ENCODE results near the gene CACNA1A.

Gene CACNA1A

GRCh38 chr19:13366529-13367143 lies 139.6 kb downstream of the CACNA1A start:
- no peaks in the 10 kb centered on the region for H3K27me3 ChIP-seq (ENCODE audit: low read length)
- no peaks in the 10 kb centered on the region for H3K9me3 ChIP-seq (ENCODE audit: insufficient read depth, low read length)
- H3K4me3 ChIP-seq (ENCODE audit: insufficient read depth, low read length, poor library complexity, severe bottlenecking): no peak overlapping the region
- no peaks in the 10 kb centered on the region for H3K9me2 ChIP-seq (replicated peaks; ENCODE audit: insufficient read depth, low read length)
- TF ChIP-seq, protein P1, sequence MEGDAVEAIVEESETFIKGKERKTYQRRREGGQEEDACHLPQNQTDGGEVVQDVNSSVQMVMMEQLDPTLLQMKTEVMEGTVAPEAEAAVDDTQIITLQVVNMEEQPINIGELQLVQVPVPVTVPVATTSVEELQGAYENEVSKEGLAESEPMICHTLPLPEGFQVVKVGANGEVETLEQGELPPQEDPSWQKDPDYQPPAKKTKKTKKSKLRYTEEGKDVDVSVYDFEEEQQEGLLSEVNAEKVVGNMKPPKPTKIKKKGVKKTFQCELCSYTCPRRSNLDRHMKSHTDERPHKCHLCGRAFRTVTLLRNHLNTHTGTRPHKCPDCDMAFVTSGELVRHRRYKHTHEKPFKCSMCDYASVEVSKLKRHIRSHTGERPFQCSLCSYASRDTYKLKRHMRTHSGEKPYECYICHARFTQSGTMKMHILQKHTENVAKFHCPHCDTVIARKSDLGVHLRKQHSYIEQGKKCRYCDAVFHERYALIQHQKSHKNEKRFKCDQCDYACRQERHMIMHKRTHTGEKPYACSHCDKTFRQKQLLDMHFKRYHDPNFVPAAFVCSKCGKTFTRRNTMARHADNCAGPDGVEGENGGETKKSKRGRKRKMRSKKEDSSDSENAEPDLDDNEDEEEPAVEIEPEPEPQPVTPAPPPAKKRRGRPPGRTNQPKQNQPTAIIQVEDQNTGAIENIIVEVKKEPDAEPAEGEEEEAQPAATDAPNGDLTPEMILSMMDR (IDR thresholded peaks at IDR 0.05; ENCODE audit: insufficient read depth, low read length, poor library complexity, severe bottlenecking): peak; percentile 32
- TF ChIP-seq EZH2phosphoT487 (conservative IDR thresholded peaks at IDR 0.05; ENCODE audit: low read length): no peak
- no peak overlapping the region for H3K9ac ChIP-seq (ENCODE audit: low read length)
- no peaks in the 10 kb centered on the region for H3K79me2 ChIP-seq (ENCODE audit: insufficient read depth, low read length)
- no peak overlapping the region for H3K27ac ChIP-seq (ENCODE audit: low read depth, low read length)
- no peaks in the 10 kb centered on the region for H3K36me3 ChIP-seq (ENCODE audit: low read length)
- no peaks in the 10 kb centered on the region for H3F3A ChIP-seq (ENCODE audit: insufficient read depth)
- no peak overlapping the region for H2AFZ ChIP-seq (ENCODE audit: low read depth, low read length, severe bottlenecking)
- no peaks in the 10 kb centered on the region for H4K20me1 ChIP-seq (ENCODE audit: low read depth, low read length)
- no peak overlapping the region for H3K4me2 ChIP-seq (ENCODE audit: low read depth, low read length, poor library complexity, severe bottlenecking)

DNA sequence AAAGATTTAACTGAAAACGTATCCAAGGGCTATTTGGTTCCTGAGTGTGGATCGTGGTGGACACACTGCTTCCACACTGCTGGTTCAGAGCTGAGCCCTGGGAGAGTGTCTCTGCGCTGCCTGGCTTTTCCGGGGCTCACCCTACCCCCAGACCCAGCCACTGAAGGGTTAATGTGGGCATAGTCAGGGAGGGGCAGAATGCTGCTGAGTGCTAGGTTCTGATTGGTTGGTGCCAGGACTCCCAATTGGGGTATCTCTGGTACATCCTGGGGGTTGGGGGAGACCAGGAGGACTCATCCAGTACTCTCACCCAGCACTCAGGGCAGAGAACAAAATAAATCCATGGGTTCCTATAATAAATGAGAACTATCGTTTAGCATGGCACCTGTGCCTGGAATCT lies 142.3 kb downstream of the CACNA1A start:
- Histone ChIP-seq H3K9me2 (replicated peaks; ENCODE audit: insufficient read depth, low read length) (no peaks in the 10 kb centered on the region), H2AFZ (ENCODE audit: low read depth, low read length, severe bottlenecking) (no peak overlapping the region), H3F3A (ENCODE audit: insufficient read depth) (no peaks in the 10 kb centered on the region), H3K9ac (ENCODE audit: low read length) (no peak overlapping the region), H3K36me3 (ENCODE audit: low read length) (no peaks in the 10 kb centered on the region), H3K4me2 (ENCODE audit: low read depth, low read length, poor library complexity, severe bottlenecking) (no peak overlapping the region), H3K79me2 (ENCODE audit: insufficient read depth, low read length) (no peaks in the 10 kb centered on the region), H4K20me1 (ENCODE audit: low read depth, low read length) (no peaks in the 10 kb centered on the region), H3K27me3 (ENCODE audit: low read length) (0 out of 2 replicates have a peak, but pooled peaks cover 3% of the 10 kb centered on the region), H3K4me3 (ENCODE audit: insufficient read depth, low read length, poor library complexity, severe bottlenecking) (no peak overlapping the region), H3K9me3 (ENCODE audit: insufficient read depth, low read length) (no peaks in the 10 kb centered on the region), H3K27ac (ENCODE audit: low read depth, low read length) (no peak overlapping the region)
- TF ChIP-seq EZH2phosphoT487 (conservative IDR thresholded peaks at IDR 0.05; ENCODE audit: low read length): no peak
- TF ChIP-seq, protein P1 (IDR thresholded peaks at IDR 0.05; ENCODE audit: insufficient read depth, low read length, poor library complexity, severe bottlenecking): no peak

DNA sequence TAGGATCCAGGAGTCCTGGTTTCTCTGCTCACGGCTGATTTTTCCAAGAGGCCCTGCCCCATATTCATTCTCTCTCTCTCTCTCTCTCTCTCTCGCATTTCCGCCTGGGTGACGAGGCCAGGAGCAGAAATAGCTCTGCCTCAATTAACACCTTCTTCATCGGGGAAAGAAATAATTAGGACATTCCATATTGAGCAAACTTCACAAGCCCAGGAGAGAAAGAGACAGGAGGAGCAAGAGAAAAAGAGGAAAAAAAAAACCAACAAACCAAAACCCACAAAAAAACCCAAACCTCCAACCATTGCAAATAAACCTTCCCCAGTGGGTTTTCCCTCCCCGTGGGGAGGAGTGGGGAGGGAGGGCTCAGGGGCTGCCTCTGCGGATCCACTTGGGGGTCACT lies 143.0 kb downstream of the CACNA1A start:
- no peaks in the 10 kb centered on the region for H3K9me3 ChIP-seq (ENCODE audit: insufficient read depth, low read length)
- H3K4me3 ChIP-seq (ENCODE audit: insufficient read depth, low read length, poor library complexity, severe bottlenecking): no peak overlapping the region
- H2AFZ ChIP-seq (ENCODE audit: low read depth, low read length, severe bottlenecking): no peak overlapping the region
- H3K4me2 ChIP-seq (ENCODE audit: low read depth, low read length, poor library complexity, severe bottlenecking): no peak overlapping the region
- no peaks in the 10 kb centered on the region for H3K9me2 ChIP-seq (replicated peaks; ENCODE audit: insufficient read depth, low read length)
- H3K36me3 ChIP-seq (ENCODE audit: low read length): no peaks in the 10 kb centered on the region
- TF ChIP-seq, protein P1 (IDR thresholded peaks at IDR 0.05; ENCODE audit: insufficient read depth, low read length, poor library complexity, severe bottlenecking): no peak
- no peak for TF ChIP-seq EZH2phosphoT487 (conservative IDR thresholded peaks at IDR 0.05; ENCODE audit: low read length)
- 0 out of 2 replicates have a peak, but pooled peaks cover 3% of the 10 kb centered on the region for H3K27me3 ChIP-seq (ENCODE audit: low read length)
- H4K20me1 ChIP-seq (ENCODE audit: low read depth, low read length): no peaks in the 10 kb centered on the region
- no peak overlapping the region for H3K9ac ChIP-seq (ENCODE audit: low read length)
- no peaks in the 10 kb centered on the region for H3K79me2 ChIP-seq (ENCODE audit: insufficient read depth, low read length)
- H3K27ac ChIP-seq (ENCODE audit: low read depth, low read length): no peak overlapping the region
- H3F3A ChIP-seq (ENCODE audit: insufficient read depth): no peaks in the 10 kb centered on the region

Data from SU-DHL-6 (cell line).